GM12878 (cell line): ENCODE data around the gene VPS26A. TPM values are rescaled to one million over a fixed set of nuclear protein-coding genes. Genes with fewer than 3 reads are reported as not detected.

Experiments used
- ATAC-seq: fragments of 200-7000 bp; cut with Tn5 transposase; 3 replicates; pipeline ENCODE4 v1.9.1; 2020; ENCODE audit warnings: mild to moderate bottlenecking, moderate library complexity
- BruUV-seq: library from RNA; stranded (reverse); fragments of 400-500 nt; replicated peaks from 2 replicates; lab custom pipeline; 2021; lab: Mats Ljungman, UMichigan
- CTCF ChIA-PET: fragments of 300-600 bp; sonication (Branson Sonifier 250); formaldehyde crosslinking; extraction: SDS; loops from one replicate; lab custom pipeline; 2021; ENCODE audit warnings: inconsistent platforms; lab: Yijun Ruan, JAX
- POLR2A ChIA-PET: fragments of 350-600 bp; formaldehyde crosslinking; extraction: SDS; loops from one replicate; lab custom pipeline; 2021; ENCODE audit warnings: inconsistent platforms; lab: Charles Lee
- RAD21 ChIA-PET: fragments of 300-600 bp; sonication (Branson Sonifier 250); formaldehyde crosslinking; loops from one replicate; lab custom pipeline; 2023; ENCODE audit warnings: antibody characterized with exemption; ENCODE audit not compliant: unreplicated experiment; lab: Charles Lee
- SMC1A ChIA-PET: fragments of 300-600 bp; sonication (Branson Sonifier 250); formaldehyde crosslinking; loops from one replicate; lab custom pipeline; 2023; ENCODE audit not compliant: unreplicated experiment, uncharacterized antibody; lab: Charles Lee
- DNase-seq: peaks from one replicate; pipeline ENCODE4 v3.0.0-alpha.2; 2011; ENCODE audit warnings: low read depth, low spot score
- FAIRE-seq: peaks from 3 replicates; lab custom pipeline; 2011; peaks lifted over from hg19 to GRCh38; lab: Jason Lieb, UNC
- H2AFZ ChIP-seq: 2 replicates; pipeline ENCODE4 v1.6.0; 2011; ENCODE audit warnings: low read depth, low read length, control low read depth; ENCODE audit not compliant: control insufficient read depth
- H3K27ac ChIP-seq: 2 replicates; pipeline ENCODE4 v1.5.1; 2011; ENCODE audit warnings: control low read depth; ENCODE audit not compliant: control insufficient read depth, insufficient read depth
- H3K27me3 ChIP-seq, 2 experiments: replicated peaks in 1 of 2; 2 replicates each; pipeline versions ENCODE4 v1.6.0 to v1.6.1; 2011; ENCODE audit warnings: low read length in 1 of 2; ENCODE audit not compliant: control insufficient read depth in 2 of 2, insufficient read depth in 2 of 2
- H3K36me3 ChIP-seq, 2 experiments: 2 replicates each; pipeline ENCODE4 v1.5.1; 2011; ENCODE audit warnings: low read length in 1 of 2; ENCODE audit not compliant: control insufficient read depth in 2 of 2, insufficient read depth in 2 of 2
- H3K4me1 ChIP-seq: 2 replicates; pipeline ENCODE4 v1.6.1; 2011; ENCODE audit warnings: mild to moderate bottlenecking, low read length, moderate library complexity, mixed read lengths; ENCODE audit not compliant: control insufficient read depth, insufficient read depth
- H3K4me2 ChIP-seq: 2 replicates; pipeline ENCODE4 v1.6.0; 2011; ENCODE audit warnings: control low read depth; ENCODE audit not compliant: control insufficient read depth, insufficient read depth
- H3K4me3 ChIP-seq: fragments of 200-600 bp; sonication (generic); 2 replicates; pipeline ENCODE4 v1.5.1; 2016
- H3K79me2 ChIP-seq: 2 replicates; pipeline ENCODE4 v1.6.0; 2011; ENCODE audit warnings: low read length; ENCODE audit not compliant: control insufficient read depth, insufficient read depth
- H3K9ac ChIP-seq: 2 replicates; pipeline ENCODE4 v1.8.0; 2011; ENCODE audit warnings: low read length, control low read depth, mixed read lengths; ENCODE audit not compliant: control insufficient read depth, insufficient read depth
- H3K9me3 ChIP-seq: replicated peaks from 3 replicates; pipeline ENCODE4 v1.5.1; 2011; ENCODE audit warnings: mild to moderate bottlenecking, low read length; ENCODE audit not compliant: control insufficient read depth, insufficient read depth
- H4K20me1 ChIP-seq: 2 replicates; pipeline ENCODE4 v1.6.0; 2011; ENCODE audit not compliant: control insufficient read depth, insufficient read depth
- ATF7 ChIP-seq: fragments of 450-650 bp; IDR thresholded peaks from 2 replicates; pipeline ENCODE4 v1.6.1; 2016; ENCODE audit warnings: low read depth, mild to moderate bottlenecking
- BMI1 ChIP-seq: fragments of 450-650 bp; IDR thresholded peaks from 2 replicates; pipeline ENCODE4 v1.6.1; 2016; ENCODE audit warnings: mild to moderate bottlenecking, moderate library complexity, borderline replicate concordance
- CBFB ChIP-seq: IDR thresholded peaks from 2 replicates; pipeline ENCODE4 v1.6.1; 2016; ENCODE audit warnings: antibody characterized with exemption, low read depth
- EED ChIP-seq: sonication (generic); IDR thresholded peaks from 2 replicates; pipeline ENCODE4 v1.6.1; 2016; ENCODE audit warnings: antibody characterized with exemption, low read depth
- EZH2 ChIP-seq: IDR thresholded peaks from 2 replicates; pipeline ENCODE4 v1.6.1; 2012; ENCODE audit warnings: low read depth, mild to moderate bottlenecking, control low read depth, inconsistent platforms, low read length, borderline replicate concordance; ENCODE audit not compliant: control insufficient read depth
- HDAC6 ChIP-seq: fragments of 200-600 bp; sonication (generic); IDR thresholded peaks from one replicate; pipeline ENCODE4 v1.8.0; 2017; ENCODE audit warnings: antibody characterized with exemption; ENCODE audit not compliant: unreplicated experiment
- MYB ChIP-seq: fragments of 150-350 bp; IDR thresholded peaks from 2 replicates; pipeline ENCODE4 v1.6.1; 2014; ENCODE audit warnings: mild to moderate bottlenecking, low read depth, low read length, borderline replicate concordance
- MYC ChIP-seq: IDR thresholded peaks from 2 replicates; pipeline ENCODE4 v1.6.1; 2011; ENCODE audit warnings: mild to moderate bottlenecking, low read length, moderate library complexity, inconsistent platforms; ENCODE audit not compliant: insufficient read depth, insufficient replicate concordance, insufficient read length, severe bottlenecking
- RELB ChIP-seq: fragments of 450-650 bp; IDR thresholded peaks from 2 replicates; pipeline ENCODE4 v1.6.1; 2017; ENCODE audit warnings: low read depth, mild to moderate bottlenecking, moderate library complexity
- SPI1 ChIP-seq: IDR thresholded peaks from 2 replicates; pipeline ENCODE4 v1.6.1; 2011; ENCODE audit warnings: low read depth, mild to moderate bottlenecking, low read length, moderate library complexity, borderline replicate concordance; ENCODE audit not compliant: insufficient read depth
- ZNF207 ChIP-seq: fragments of 450-650 bp; IDR thresholded peaks from 2 replicates; pipeline ENCODE4 v1.6.1; 2014; ENCODE audit warnings: antibody characterized with exemption, mild to moderate bottlenecking, borderline replicate concordance
- ZSCAN29 ChIP-seq: fragments of 450-650 bp; IDR thresholded peaks from 2 replicates; pipeline ENCODE4 v1.6.1; 2017; ENCODE audit warnings: mild to moderate bottlenecking, moderate library complexity
- WGBS: methylation state at CpG from one replicate; pipeline ENCODE4 v1.1.6; 2016; ENCODE audit warnings: low lambda C conversion rate; ENCODE audit not compliant: insufficient replicate concordance, insufficient coverage; ENCODE audit errors: missing lambda C conversion rate; 5-methylcytosine and 5-hydroxymethylcytosine counted together
- in situ Hi-C: fragments of 300-500 bp; cut with MboI; formaldehyde crosslinking; loops from 9 replicates; pipeline ENCODE4 v1.14.3; 2018; ENCODE audit warnings: mixed read lengths
- intact Hi-C: fragments of 100-400 bp; cut with micrococcal nuclease; formaldehyde crosslinking; loops from one replicate; pipeline ENCODE4 v1.14.2; 2022; ENCODE audit not compliant: unreplicated experiment
- polyA plus RNA-seq, 11 experiments: library from polyadenylated mRNA; depleted of rRNA in 4 of 11; unstranded in 6 of 11; stranded (reverse) in 5 of 11; fragments of >200 nt; fragmentation: Nextera tagmentation in 4 of 11; fragmentation: Illumina TruSeq in 1 of 11; extraction: Ambion mirVana in 4 of 11; extraction: Trizol in 1 of 11; gene quantifications; 1 replicate in 1 of 11; 2 replicates in 10 of 11; pipeline versions ENCODE4 v1.2.1 to v1.2.3, GENCODE V29; 2011 to 2016; ENCODE audit warnings: inconsistent platforms in 2 of 11, missing spikeins in 2 of 11, low read depth in 1 of 11
- total RNA-seq, 4 experiments: library from RNA; depleted of rRNA in 3 of 4; stranded (reverse); fragments of >200 nt in 3 of 4; fragmentation: Illumina TruSeq in 1 of 4; extraction: Trizol in 1 of 4; gene quantifications; 2 replicates each; pipeline versions ENCODE4 v1.2.1 to v1.2.3, GENCODE V29; 2013 to 2021
- TF ChIP-seq, protein P1 (sequence below): fragments of 450-650 bp; formaldehyde crosslinking; IDR thresholded peaks from 2 replicates; pipeline ENCODE4 v1.5.0; 2022; ENCODE audit warnings: mild to moderate bottlenecking, missing genetic modification characterization
- TF ChIP-seq, protein P2 (sequence below): fragments of 450-650 bp; formaldehyde crosslinking; IDR thresholded peaks from 2 replicates; pipeline ENCODE4 v1.4.0; 2020; ENCODE audit warnings: mild to moderate bottlenecking, moderate library complexity

VPS26A gene
- total and polyA plus RNA-seq, 10 of the 15 experiments (the other 5 are each of a cell fraction or from before 2014, with no cell fraction given), result 16.8 to 72.3 (median 26.8) TPM

DNA sequence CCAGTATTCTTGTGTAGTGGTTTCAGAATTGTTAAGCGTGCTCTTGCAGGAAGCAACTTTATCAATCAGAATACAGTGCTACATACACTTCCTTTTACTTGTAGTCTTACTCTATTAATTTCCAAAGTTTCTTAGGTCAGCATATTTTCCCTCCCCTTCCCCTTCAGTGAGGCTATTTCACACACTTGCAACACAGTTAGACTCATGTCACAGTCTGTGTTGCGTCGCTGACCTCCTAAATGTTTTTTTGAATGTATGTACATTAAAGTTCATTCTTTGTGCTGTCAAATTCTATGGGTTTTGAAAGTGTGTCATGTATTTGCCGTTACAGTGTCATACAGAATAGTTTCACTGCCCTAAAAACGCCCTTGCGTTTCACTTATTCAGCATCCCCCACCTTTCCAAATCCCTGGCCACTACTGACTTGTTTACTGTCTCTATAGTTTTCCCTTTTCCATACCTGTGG is 90.7 kb downstream of the VPS26A start:
- no peaks in the 10 kb centered on the region for H3K36me3 ChIP-seq
- H3K4me1 ChIP-seq, result no peaks in the 10 kb centered on the region
- H3K79me2 ChIP-seq, result no peaks in the 10 kb centered on the region
- ATAC-seq (no peak), FAIRE-seq (no peak), DNase-seq (no peak)
- H3K4me3 ChIP-seq, result no peak overlapping the region
- H4K20me1 ChIP-seq, result no peaks in the 10 kb centered on the region
- no peaks in the 10 kb centered on the region for H3K27me3 ChIP-seq
- H3K9me3 ChIP-seq, result no peaks in the 10 kb centered on the region; the same call in 2 of the 3 replicates
- no peak overlapping the region for H2AFZ ChIP-seq
- intact Hi-C loops, result no loop called here
- H3K27ac ChIP-seq, result no peak overlapping the region
- SMC1A ChIA-PET, result interaction anchor here (0.6 to 1.5 kb wide), 3 partner anchors 10 to 218 kb away, joined by 3 to 6 read pairs (median 5); no protein-coding TSS in a partner anchor
- in situ Hi-C loops, result no loop called here
- H3K9ac ChIP-seq, result no peak overlapping the region
- BruUV-seq, result no TSS peak
- CTCF ChIA-PET, result interaction anchor here (1.1 kb wide), 1 partner anchor 210 kb away, joined by 3 read pairs; no protein-coding TSS in a partner anchor
- WGBS, result 73% methylated on average over 6 of the region's 6 CpGs
- RAD21 ChIA-PET, result no interaction called here
- POLR2A ChIA-PET, result no interaction called here
- H3K4me2 ChIP-seq, result no peak overlapping the region
- TF ChIP-seq HDAC6 (no peak), BMI1 (no peak), MYC (no peak), CBFB (no peak), EZH2 (no peak), RELB (no peak), ZNF207 (no peak), SPI1 (no peak), MYB (no peak), ZSCAN29 (no peak), EED (no peak), ATF7 (no peak)
- TF ChIP-seq, protein P1, sequence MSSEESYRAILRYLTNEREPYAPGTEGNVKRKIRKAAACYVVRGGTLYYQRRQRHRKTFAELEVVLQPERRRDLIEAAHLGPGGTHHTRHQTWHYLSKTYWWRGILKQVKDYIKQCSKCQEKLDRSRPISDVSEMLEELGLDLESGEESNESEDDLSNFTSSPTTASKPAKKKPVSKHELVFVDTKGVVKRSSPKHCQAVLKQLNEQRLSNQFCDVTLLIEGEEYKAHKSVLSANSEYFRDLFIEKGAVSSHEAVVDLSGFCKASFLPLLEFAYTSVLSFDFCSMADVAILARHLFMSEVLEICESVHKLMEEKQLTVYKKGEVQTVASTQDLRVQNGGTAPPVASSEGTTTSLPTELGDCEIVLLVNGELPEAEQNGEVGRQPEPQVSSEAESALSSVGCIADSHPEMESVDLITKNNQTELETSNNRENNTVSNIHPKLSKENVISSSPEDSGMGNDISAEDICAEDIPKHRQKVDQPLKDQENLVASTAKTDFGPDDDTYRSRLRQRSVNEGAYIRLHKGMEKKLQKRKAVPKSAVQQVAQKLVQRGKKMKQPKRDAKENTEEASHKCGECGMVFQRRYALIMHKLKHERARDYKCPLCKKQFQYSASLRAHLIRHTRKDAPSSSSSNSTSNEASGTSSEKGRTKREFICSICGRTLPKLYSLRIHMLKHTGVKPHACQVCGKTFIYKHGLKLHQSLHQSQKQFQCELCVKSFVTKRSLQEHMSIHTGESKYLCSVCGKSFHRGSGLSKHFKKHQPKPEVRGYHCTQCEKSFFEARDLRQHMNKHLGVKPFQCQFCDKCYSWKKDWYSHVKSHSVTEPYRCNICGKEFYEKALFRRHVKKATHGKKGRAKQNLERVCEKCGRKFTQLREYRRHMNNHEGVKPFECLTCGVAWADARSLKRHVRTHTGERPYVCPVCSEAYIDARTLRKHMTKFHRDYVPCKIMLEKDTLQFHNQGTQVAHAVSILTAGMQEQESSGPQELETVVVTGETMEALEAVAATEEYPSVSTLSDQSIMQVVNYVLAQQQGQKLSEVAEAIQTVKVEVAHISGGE, result no peak
- TF ChIP-seq, protein P2, sequence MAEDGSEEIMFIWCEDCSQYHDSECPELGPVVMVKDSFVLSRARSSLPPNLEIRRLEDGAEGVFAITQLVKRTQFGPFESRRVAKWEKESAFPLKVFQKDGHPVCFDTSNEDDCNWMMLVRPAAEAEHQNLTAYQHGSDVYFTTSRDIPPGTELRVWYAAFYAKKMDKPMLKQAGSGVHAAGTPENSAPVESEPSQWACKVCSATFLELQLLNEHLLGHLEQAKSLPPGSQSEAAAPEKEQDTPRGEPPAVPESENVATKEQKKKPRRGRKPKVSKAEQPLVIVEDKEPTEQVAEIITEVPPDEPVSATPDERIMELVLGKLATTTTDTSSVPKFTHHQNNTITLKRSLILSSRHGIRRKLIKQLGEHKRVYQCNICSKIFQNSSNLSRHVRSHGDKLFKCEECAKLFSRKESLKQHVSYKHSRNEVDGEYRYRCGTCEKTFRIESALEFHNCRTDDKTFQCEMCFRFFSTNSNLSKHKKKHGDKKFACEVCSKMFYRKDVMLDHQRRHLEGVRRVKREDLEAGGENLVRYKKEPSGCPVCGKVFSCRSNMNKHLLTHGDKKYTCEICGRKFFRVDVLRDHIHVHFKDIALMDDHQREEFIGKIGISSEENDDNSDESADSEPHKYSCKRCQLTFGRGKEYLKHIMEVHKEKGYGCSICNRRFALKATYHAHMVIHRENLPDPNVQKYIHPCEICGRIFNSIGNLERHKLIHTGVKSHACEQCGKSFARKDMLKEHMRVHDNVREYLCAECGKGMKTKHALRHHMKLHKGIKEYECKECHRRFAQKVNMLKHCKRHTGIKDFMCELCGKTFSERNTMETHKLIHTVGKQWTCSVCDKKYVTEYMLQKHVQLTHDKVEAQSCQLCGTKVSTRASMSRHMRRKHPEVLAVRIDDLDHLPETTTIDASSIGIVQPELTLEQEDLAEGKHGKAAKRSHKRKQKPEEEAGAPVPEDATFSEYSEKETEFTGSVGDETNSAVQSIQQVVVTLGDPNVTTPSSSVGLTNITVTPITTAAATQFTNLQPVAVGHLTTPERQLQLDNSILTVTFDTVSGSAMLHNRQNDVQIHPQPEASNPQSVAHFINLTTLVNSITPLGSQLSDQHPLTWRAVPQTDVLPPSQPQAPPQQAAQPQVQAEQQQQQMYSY (CRISPR knock-in tag), result no peak
